Head of caudate nucleus (tissue), 42 donors: ENCODE measurements around the gene GNB1.
A peak's percentile ranks its signal among the peaks of the same experiment; 100 is the strongest.

ENCODE experiments used
- DNase-seq, 42 donors: peaks; one replicate each; pipeline versions ENCODE4 v3.0.0 to v3.0.0-alpha.2; 2020 to 2021; ENCODE audit warnings: mixed read lengths in 7 of 42
- intact Hi-C: fragments of 100-400 bp; cut with DNase I; formaldehyde crosslinking; loops from one replicate; pipeline ENCODE4 v1.15.0; 2022

The GNB1 gene

DNA sequence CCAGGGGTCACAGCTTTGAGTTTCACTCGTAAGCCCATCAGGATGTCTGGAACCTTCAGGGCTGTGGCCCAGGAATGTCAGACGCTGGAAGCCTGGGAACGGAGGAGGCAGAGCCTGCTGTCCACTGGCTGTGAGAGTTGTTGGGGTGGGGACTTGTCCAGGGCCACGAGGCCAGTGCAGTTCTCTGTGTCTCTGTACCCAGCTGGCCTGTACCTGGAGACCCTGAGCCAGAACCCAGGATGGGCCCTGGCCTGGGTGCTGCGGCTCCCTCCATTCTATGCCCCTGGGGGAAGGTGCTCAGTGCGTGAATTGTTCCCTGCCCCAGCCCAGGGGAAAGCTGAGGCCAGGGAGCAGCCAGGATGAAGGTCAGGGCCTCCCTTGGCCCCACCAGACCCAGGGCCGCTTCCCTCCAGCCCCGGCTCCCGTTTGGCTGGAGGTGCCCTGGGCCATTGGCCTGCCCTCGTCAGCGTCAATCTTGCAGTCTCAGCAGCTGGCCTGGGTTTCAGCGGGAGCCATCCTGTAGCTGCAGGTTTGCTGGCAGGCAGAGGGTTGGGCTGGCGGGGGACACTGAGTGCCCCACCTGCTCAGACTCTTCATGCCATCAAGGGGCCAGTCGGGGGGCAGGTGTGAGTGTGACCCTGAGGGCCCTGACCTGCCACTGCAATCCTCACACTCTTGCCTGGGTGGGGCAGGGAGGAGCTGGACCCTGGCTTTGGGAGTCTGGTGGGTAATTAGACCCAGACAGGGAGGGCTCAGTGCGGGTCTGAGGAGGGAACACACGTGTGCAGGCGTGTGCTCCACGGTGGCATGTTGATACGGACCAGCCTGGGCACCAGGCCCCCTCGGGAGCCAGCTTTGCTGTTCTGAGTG, 23.4 kb upstream of the GNB1 start:
- intact Hi-C loops: no loop called here
- DNase-seq: no peak

DNA sequence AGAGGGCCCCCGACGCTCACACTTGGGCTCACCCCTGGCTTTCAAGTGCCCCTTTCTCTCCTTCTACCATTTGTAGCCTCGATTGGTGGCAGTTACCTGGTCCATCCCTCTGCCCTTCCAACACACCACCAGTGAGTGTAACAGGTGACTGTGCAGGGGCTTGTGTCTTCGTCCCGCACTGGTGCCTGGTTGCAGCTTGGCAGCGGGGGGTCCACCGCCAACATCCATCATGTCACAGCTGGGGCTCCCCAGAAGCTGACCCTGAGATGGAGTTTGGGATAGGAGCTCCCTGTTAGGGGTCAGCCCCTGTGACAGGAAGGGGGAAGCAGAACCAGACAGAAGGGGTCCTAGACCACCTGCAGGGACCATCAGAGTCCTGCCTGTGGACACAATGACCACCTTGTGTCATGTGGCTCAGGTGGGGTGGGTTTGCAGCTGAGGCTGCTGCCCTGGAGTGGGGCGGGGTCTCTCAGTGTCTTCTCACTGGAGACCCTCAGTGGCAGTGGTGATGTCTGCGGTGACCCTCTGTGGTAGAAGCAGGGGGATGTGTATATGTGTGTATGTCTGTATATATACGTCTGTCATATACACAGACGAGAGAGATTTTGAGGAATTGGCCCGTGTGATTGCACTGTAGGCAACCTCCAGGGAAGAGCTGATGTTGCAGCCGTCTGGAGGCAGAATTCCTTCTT, 20.6 kb upstream of the GNB1 start:
- intact Hi-C loops: no loop called here
- DNase-seq: no peak

DNA sequence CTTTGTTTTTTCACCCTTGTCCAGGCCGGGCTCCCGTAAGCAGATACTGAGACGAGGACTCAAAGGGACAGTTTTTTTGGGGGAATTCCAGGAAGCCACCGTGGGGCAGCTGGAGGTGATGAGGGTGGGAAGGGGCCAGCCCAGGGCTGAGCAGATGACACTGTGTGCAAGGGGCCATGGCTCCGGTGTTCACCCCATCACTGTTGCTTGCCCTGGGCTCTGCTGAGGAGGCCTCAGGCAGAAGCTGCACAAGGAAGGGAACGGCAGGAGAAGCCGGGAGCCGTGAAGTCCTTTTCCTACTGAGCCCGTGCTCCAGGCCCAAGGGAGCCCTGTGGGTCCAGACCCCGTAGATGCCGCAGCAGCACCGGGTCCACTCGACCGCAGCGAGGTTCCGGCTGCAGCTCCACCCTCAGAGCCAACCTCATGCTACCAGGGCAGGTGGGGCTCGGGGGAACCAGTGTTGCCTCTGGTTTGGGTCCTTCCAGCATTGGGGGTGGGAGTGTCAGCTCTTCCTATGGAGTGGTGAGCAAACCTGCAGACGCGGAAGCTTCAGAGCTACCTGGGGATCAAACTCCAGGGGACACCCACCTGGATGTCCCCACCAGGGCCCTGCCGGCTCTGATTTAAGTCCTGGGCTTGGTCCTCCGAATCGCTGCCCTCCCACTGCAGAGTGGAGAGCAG, 19.9 kb upstream of the GNB1 start:
- intact Hi-C loops: no loop called here
- no peak for DNase-seq

DNA sequence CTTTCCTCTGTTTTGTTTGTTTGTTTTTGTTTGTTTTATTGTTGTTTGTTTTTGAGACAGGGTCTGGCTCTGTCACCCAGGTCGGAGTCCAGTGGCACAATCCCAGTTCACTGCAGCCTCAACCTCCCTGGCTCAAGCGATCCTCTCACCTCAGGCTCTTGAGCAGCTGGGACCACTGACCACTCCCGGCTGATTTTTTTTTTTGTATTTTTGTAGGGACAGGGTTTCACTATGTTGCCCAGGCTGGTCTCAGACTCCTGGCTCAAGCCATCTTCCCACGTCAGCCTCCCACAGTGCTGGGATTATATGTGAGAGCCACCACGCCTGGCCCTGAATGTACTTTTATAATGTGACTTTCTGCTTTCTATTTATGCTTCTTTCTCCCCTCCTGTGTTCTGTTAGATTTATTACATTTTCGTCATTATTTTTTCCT, 19.2 kb upstream of the GNB1 start:
- intact Hi-C loops: no loop called here
- DNase-seq: no peak

DNA sequence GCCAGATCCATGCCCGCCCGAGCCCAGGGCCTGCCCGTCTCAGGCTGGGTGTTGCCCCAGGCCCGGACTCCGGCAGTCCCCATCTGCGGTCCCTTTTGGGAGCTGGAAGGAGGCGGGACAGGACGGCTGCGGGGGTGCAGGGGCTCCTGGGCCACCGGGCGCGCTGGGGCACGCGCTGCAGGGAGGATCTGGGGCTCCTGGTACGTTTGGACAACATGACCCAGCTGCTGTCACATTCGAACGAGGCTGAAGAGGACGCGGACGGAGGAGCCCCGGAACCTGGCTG, 17.6 kb upstream of the GNB1 start:
- peak in 5 of 42 donors; percentile 22 to 51 (median 28) for DNase-seq
- intact Hi-C loops: loop anchor here (5.0 kb wide), 1 partner anchor 131 kb away; the partner anchor contains the start of gene NADK

DNA sequence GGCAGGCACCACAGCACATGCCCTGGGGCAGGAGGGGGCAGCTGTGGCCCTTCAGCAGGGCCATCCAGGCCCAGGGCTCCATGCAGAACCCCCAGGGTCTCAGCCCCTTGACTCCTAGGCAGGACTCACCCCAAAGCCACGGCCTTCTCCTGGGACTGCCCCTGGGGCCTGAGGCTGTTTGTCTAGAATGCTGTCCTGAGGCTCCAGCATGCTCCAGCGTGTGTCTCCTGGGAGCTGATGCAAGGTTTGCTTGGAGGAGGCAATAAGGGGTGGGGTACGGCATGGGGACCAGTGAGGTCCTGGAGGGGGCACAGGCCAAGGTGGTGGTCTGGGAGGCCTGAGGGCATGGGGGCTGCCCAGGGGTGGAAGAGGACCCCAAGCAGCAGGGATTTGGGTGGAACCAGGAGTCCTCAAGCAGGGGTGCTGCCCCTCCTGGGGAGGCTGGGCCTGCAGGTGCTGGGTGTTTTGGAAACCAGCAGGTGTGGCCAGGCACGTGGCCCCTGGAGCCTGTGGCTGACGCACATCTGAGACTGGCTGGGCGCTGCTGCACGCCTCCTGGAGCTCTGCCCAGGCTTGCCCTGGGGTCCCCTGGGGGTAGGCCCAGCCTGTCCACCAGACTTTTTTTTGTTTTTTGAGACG, 16.3 kb upstream of the GNB1 start:
- no peak for DNase-seq
- intact Hi-C loops: loop anchor here (5.0 kb wide), 1 partner anchor 130 kb away; the partner anchor contains the start of gene NADK

DNA sequence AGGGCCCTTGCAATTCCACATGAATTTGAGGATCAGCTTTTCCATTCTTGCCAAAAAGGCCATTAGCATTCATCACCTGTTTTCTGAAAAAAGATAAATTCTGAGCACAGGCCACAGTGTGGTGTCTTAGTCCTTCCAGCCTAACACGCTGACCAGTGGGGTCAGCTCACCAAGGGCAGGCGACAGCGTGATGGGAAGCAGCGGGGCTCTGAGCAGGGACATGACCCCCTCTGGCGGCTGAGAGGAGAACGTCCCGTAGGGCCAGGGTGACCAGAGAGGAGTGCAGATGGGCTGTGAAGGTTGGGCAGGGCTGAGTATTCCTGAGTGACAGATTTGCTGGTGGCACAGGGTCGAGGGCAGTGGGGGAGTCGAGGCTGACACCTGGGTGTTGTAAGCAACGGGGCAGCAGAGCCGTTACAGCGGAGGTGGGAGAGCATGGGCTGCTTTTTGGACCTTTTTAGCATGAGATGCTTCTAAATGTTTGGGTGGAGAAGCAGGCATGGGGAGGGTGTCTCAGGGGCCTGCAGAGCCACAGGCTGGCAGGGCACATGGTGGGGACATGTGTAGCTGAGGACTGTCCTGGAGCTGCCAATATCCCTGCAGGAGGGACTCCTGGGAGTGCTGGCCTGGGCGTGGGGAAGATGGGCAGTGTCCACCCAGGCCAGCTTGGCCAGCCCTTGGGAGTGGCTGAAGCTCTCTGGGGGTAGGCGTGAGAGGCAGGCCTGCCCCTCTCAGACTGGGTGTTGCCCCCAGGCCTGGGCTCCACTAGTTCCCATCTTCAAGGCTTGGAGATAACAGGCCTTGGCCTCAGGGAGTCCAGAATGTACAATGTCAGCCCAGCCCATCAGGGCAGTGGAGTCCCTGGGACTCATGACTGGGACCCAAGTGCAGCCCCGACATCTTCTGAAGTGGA, 15.6 kb upstream of the GNB1 start:
- DNase-seq: peak; percentile 68 to 96 (median 88)
- intact Hi-C loops: loop anchor here (5.0 kb wide), 1 partner anchor 129 kb away; the partner anchor contains the start of gene NADK

DNA sequence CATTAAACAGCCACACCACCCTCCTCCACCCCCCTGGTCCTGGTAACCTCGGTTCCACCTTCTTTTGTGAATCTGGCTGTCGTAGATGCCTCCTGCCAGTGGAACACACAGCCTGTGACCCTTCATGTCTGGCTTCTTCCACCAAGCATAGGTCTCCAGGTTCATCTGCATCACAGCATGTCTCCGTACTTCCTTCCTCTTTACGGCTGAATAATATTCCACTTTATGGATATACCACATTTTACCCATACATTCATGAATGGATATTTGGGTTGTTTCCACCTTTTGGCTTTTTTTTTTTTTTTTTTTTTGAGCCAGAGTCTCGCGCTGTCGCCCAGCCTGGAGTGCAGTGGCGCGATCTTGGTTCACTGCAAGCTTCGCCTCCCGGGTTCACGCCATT, 12.3 kb upstream of the GNB1 start:
- intact Hi-C loops: no loop called here
- DNase-seq: no peak

DNA sequence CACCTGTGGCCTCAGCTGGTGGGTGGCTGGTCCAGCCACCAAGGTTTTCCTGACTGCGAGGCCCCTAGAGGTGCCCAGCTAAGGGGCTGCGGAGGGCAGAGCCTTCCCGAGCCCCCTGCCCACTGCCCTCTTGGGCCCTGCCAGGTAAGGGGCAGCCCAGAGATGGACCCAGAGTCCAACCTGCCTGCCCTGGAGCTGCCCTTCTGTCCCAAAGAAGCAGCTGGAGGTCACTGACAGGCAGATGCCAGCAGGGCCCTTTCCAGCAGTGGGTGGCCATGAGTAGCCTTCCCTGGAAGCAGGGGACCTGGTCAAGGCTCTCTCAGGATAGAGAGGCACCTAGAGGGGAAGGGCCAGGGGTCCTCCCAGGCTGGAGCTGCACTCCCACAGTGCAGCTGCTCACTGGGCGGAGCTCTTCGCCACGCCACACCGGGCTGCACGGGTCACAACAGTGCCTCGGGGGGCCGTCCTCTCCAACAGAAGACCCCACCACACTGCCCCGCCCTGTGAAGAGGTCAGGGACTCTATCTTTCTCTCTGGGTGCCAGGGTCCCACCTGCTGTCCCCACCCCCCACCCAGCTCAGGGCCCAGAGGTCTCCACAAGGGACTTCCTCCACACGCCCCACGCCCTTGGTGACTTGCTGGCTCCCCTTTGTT, 10.9 kb upstream of the GNB1 start:
- DNase-seq: no peak
- intact Hi-C loops: no loop called here

DNA sequence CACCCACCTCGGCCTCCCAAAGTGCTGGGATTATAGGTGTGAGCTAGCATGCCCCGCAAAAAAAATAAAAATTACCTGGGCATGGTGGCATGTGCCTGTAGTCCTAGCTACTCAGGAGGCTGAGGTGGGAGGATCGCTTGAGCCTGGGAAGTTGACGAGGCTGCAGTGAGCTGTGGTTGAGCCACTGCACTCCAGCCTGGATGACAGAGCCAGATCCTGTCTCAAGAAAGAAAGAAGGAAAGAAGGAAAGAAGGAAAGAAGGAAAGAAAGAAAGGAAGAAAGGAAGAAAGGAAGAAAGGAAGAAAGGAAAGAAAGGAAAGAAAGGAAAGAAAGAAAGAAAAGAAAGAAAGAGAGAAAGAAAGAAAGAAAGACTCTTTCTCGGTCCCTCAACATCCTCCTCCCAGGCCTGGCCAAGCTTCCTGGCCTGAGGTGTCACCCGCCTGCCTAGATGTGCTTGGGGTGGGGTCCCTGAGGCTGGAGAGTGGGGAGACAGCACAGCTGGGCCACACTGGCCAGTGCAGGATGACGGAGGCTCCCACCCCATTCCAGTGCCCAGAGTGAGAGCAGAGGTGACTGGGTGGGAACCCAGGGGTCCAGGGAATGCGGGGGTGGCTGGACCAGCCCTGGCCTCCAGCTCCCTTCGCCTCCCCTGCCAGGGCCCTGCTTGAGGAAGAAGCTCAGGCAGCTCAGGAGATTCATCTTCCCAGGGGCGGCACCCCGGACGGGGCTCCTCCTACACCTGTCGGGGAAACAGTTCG, 10.2 kb upstream of the GNB1 start:
- intact Hi-C loops: no loop called here
- DNase-seq: no peak

DNA sequence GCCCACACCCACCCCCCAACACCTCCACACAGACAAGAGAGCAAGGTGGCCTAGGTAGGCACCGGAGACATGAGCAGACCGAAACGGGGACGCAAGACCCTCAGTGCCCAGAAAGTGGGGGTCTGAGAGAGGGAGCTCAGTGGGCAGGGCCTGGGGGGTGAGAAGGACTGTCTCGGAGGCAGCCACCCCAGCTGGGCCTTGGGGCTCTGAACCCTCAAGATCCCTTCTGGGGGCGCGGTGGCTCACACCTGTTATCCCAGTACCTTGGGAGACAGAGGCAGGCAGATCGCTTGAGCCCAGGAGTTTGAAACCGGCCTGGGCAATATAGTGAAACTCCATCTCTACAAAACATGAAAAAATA, 9.1 kb upstream of the GNB1 start:
- no peak for DNase-seq
- intact Hi-C loops: no loop called here

DNA sequence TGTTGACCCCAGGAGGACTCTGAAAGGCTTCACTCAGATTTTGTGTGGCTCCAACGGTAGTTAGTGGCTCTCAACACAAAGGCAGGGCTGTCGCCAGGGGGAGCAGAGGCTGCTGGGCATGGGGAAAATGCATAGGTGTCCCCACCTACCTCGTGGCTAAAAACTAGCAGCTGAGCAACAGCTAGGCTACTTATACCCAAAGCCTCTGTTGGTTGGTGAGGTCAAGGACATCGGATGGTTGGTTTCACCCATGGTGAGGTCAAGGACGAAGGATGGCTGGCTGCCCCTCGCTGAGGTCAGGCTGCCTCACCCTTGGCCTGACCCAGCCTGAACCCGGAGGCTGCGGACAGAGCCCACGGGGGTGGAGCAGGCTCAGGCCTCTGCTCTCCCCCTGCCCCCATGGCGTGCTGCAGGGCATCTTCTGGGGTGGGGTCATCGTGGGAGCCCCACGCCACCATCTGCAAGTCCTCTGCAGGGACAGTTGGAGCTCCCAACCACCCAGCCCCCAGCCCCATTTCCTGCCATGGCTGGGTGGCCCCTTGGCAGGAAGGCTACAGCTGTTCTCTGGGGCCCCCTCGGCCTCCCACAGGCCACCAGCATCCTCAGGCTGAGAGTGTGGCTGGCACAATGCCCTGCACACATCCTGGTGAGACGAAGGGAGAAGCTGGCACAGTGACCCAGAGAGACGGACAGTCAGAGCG, 8.5 kb upstream of the GNB1 start:
- DNase-seq: no peak
- intact Hi-C loops: no loop called here

DNA sequence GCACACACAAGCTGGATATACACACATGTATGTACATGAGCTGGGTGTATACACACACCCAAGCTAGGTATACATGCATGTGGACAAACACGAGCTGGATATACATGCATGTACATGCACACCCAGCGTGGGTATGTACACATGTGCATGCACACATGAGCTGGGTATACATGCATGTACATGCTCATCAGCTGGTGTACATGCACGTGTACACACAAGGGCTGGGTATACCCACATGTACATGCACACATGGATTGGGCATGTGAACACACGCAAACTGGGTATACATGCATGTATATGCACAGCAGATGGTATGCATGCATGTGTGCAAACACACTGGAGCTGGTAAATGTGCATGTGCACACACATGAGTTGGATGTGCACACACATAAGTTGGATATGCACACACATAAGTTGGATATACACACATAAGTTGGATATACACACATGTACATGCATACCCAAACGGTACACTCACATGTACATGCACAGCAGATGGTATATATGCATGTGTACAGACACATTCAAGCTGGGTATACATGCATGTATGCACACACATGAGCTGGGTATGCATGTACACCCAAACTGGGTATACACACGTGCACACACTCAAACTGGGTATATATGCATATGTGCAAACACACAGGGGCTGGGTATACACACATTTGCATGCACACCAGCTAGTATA, 7.5 kb upstream of the GNB1 start:
- intact Hi-C loops: no loop called here
- no peak for DNase-seq

DNA sequence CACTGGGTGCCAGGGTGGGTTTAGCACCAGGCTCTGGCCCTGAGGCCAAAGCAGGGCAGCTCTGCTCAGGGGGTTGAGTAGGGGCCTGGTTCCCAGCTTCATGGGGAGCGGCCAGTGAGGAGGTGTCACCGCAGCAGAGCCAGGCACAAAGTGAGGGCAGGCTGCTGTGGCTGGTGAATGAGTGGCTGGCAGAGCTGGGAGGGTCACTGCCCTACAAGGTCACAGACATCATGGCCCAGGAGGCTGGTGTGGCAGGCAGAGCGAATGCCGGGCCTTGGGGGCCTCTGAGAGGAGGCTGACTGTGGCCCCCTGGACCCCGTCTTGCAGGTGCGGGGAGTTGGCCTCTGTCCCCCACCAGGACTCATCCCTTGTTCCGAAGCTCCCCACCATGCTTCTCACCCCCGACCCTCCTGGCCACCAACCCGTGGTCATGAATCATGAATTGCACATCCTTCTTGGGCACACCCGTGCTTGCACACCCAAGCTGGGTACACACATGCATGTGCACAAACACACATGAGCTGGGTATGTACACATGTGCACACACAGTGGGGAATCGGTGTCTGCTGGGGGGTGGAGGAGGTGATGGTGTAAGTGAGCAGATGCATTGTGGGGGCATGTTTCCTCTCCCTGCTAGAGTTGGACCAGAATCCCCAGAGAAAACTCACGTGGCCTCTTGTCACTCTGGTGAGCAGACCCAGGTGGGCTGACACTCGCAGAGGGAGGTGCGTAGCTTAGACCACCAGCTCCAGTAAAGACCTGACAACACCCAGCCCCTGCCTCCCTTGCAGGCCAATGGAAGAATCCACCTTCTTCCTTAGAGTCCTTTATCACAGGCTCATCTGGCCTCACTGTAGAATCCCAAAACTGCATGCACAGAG, 4.8 kb upstream of the GNB1 start:
- no peak for DNase-seq
- intact Hi-C loops: no loop called here

DNA sequence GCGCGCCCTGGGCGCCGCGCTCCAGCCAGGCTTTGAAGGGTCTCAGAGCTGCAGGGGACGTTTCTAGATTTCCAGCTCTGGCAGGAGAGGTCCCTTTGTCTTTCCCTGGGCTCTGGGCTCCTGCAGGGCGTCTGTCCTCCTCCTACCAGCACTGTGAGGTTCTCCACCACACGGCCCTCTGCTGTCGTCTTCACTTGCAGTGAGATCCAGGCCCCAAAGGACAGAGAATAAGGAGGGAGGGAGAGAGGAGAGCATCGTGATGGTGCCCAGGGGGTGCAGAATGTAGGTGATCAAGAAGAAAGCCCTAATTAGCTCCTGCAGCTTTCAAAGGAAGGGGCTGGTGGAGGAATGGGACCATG, 4.2 kb upstream of the GNB1 start:
- intact Hi-C loops: no loop called here
- no peak for DNase-seq
